HepG2 (cell line): ENCODE results near the gene ZNF563. TPM values are rescaled to one million over a fixed set of nuclear protein-coding genes. Genes with fewer than 3 reads are reported as not detected.

ENCODE experiments used
- ATAC-seq: fragments of 200-7000 bp; cut with Tn5 transposase; 3 replicates; pipeline ENCODE4 v1.9.1; 2020; ENCODE audit warnings: mild to moderate bottlenecking, moderate library complexity
- BruUV-seq: library from RNA; stranded (reverse); fragments of 400-500 nt; replicated peaks from 2 replicates; lab custom pipeline; 2021; lab: Mats Ljungman, UMichigan
- CTCF ChIA-PET: fragments of 300-600 bp; formaldehyde crosslinking; extraction: SDS; loops from one replicate; lab custom pipeline; 2021; ENCODE audit warnings: low total read pairs, inconsistent platforms, low intra/inter-chr PET ratio; lab: Yijun Ruan, JAX
- POLR2A ChIA-PET: fragments of 350-600 bp; sonication (Branson Sonifier 250); formaldehyde crosslinking; loops from one replicate; lab custom pipeline; 2020; ENCODE audit warnings: antibody characterized with exemption, inconsistent platforms; lab: Yijun Ruan, JAX
- DNase-seq: peaks from one replicate; pipeline ENCODE4 v3.0.0-alpha.2; 2015; ENCODE audit warnings: low spot score
- FAIRE-seq: peaks from 3 replicates; lab custom pipeline; 2011; peaks lifted over from hg19 to GRCh38; lab: Jason Lieb, UNC
- H2AFZ ChIP-seq: one replicate; pipeline ENCODE4 v1.6.1; 2011; ENCODE audit warnings: low read length, inconsistent platforms
- H3K27ac ChIP-seq: fragments of 300-600 bp; 3 replicates; pipeline ENCODE4 v1.8.0; 2011; ENCODE audit warnings: mixed run types, mild to moderate bottlenecking, mixed read lengths, low read length, inconsistent platforms; ENCODE audit not compliant: insufficient read depth; ENCODE audit errors: extremely low read length
- H3K27me3 ChIP-seq, 2 experiments: fragments of 200-600 bp in 1 of 2; 2 replicates in 1 of 2; 3 replicates in 1 of 2; pipeline versions ENCODE4 v1.6.0 to v1.8.0; 2011; ENCODE audit warnings: low read length in 2 of 2, mild to moderate bottlenecking in 2 of 2, moderate library complexity in 2 of 2, inconsistent platforms in 1 of 2; ENCODE audit not compliant: insufficient read depth in 2 of 2, control insufficient read depth in 1 of 2
- H3K36me3 ChIP-seq, 2 experiments: fragments of 200-600 bp in 1 of 2; replicated peaks in 1 of 2; 2 replicates in 1 of 2; 3 replicates in 1 of 2; pipeline versions ENCODE4 v1.5.1 to v1.8.0; 2011; ENCODE audit warnings: low read length in 2 of 2, inconsistent platforms in 1 of 2; ENCODE audit not compliant: insufficient read depth in 2 of 2, control insufficient read depth in 1 of 2
- H3K4me1 ChIP-seq: 2 replicates; pipeline ENCODE4 v1.5.1; 2012; ENCODE audit warnings: low read length, inconsistent platforms; ENCODE audit not compliant: insufficient read depth
- H3K4me2 ChIP-seq: 2 replicates; pipeline ENCODE4 v1.6.0; 2011; ENCODE audit warnings: low read depth, low read length, inconsistent platforms
- H3K4me3 ChIP-seq, 3 experiments: fragments of 200-600 bp in 1 of 3; sonication (generic), shearing (Covaris generic) in 1 of 3; replicated peaks in 1 of 3; 2 replicates each; pipeline ENCODE4 v1.5.1; 2011 to 2016; ENCODE audit warnings: low read length in 3 of 3, inconsistent platforms in 2 of 3, low read depth in 2 of 3, mild to moderate bottlenecking in 2 of 3, control low read depth in 1 of 3, mixed read lengths in 1 of 3; ENCODE audit not compliant: insufficient read depth in 1 of 3
- H3K79me2 ChIP-seq: one replicate; pipeline ENCODE4 v1.6.1; 2011; ENCODE audit warnings: low read length, inconsistent platforms; ENCODE audit not compliant: insufficient read depth
- H3K9ac ChIP-seq: 2 replicates; pipeline ENCODE4 v1.6.0; 2011; ENCODE audit warnings: mild to moderate bottlenecking, low read depth, low read length, inconsistent platforms; ENCODE audit not compliant: insufficient read depth
- H3K9me3 ChIP-seq: 2 replicates; pipeline ENCODE4 v1.5.1; 2012; ENCODE audit warnings: mild to moderate bottlenecking, low read length
- H4K20me1 ChIP-seq: 2 replicates; pipeline ENCODE4 v1.6.0; 2011; ENCODE audit warnings: inconsistent platforms, mild to moderate bottlenecking, low read length, moderate library complexity; ENCODE audit not compliant: insufficient read depth
- AGO2 ChIP-seq: fragments of 200-400 bp; formaldehyde crosslinking; optimal IDR thresholded peaks from 2 replicates; pipeline ENCODE3; 2017; ENCODE audit warnings: mild to moderate bottlenecking, low read depth, low read length, moderate library complexity
- GATAD2A ChIP-seq: IDR thresholded peaks from 2 replicates; pipeline ENCODE4 v1.6.1; 2016
- HNRNPLL ChIP-seq: fragments of 200-400 bp; formaldehyde crosslinking; IDR thresholded peaks from 2 replicates; pipeline ENCODE4 v1.6.1; 2017; ENCODE audit warnings: mild to moderate bottlenecking, low read depth, low read length; ENCODE audit not compliant: poor library complexity, severe bottlenecking
- MED13 ChIP-seq: sonication (generic); formaldehyde crosslinking; IDR thresholded peaks from 2 replicates; pipeline ENCODE4 v1.5.0; 2020; ENCODE audit warnings: missing genetic modification reagents
- NFE2L1 ChIP-seq: sonication (generic); formaldehyde crosslinking; IDR thresholded peaks from 2 replicates; pipeline ENCODE4 v1.4.0; 2020; ENCODE audit warnings: missing genetic modification reagents, mild to moderate bottlenecking, borderline replicate concordance
- NR0B2 ChIP-seq: sonication (generic); formaldehyde crosslinking; IDR thresholded peaks from 2 replicates; pipeline ENCODE4 v1.4.0; 2020; ENCODE audit warnings: mild to moderate bottlenecking, missing genetic modification reagents
- NRL ChIP-seq: sonication (generic); formaldehyde crosslinking; IDR thresholded peaks from 2 replicates; pipeline ENCODE4 v1.5.0; 2020; ENCODE audit warnings: missing genetic modification reagents, mild to moderate bottlenecking, moderate library complexity, borderline replicate concordance
- THAP7 ChIP-seq: sonication (generic); formaldehyde crosslinking; IDR thresholded peaks from 2 replicates; pipeline ENCODE4 v1.8.1; 2023; ENCODE audit warnings: mild to moderate bottlenecking, missing genetic modification reagents
- ZNF431 ChIP-seq: sonication (generic); formaldehyde crosslinking; IDR thresholded peaks from 2 replicates; pipeline ENCODE4 v1.9.0; 2022; ENCODE audit warnings: missing genetic modification reagents, low read depth, mild to moderate bottlenecking, borderline replicate concordance
- ZNF513 ChIP-seq: sonication (generic); formaldehyde crosslinking; conservative IDR thresholded peaks from 2 replicates; pipeline ENCODE4 v1.5.0; 2020; ENCODE audit warnings: missing genetic modification reagents
- ZNF572 ChIP-seq: sonication (generic); formaldehyde crosslinking; IDR thresholded peaks from 2 replicates; pipeline ENCODE4 v1.5.1; 2020; ENCODE audit warnings: mild to moderate bottlenecking, missing genetic modification reagents
- ZNF598 ChIP-seq: sonication (generic); formaldehyde crosslinking; IDR thresholded peaks from 2 replicates; pipeline ENCODE4 v1.5.1; 2020; ENCODE audit warnings: mild to moderate bottlenecking, missing genetic modification reagents, borderline replicate concordance
- ZNF784 ChIP-seq: sonication (generic); formaldehyde crosslinking; IDR thresholded peaks from 2 replicates; pipeline ENCODE4 v1.5.1; 2020; ENCODE audit warnings: missing genetic modification reagents, mild to moderate bottlenecking, borderline replicate concordance
- ZNF790 ChIP-seq: sonication (generic); formaldehyde crosslinking; IDR thresholded peaks from 2 replicates; pipeline ENCODE4 v1.8.0; 2022; ENCODE audit warnings: missing genetic modification reagents, mild to moderate bottlenecking, borderline replicate concordance
- ZSCAN20 ChIP-seq: sonication (generic); formaldehyde crosslinking; IDR thresholded peaks from 2 replicates; pipeline ENCODE4 v1.4.0; 2020; ENCODE audit warnings: missing genetic modification reagents, mild to moderate bottlenecking, borderline replicate concordance
- WGBS: methylation state at CpG from one replicate; pipeline ENCODE4 v1.1.6; 2017; ENCODE audit warnings: low lambda C conversion rate; 5-methylcytosine and 5-hydroxymethylcytosine counted together
- in situ Hi-C: cut with HindIII; loops from 2 replicates; pipeline ENCODE4 v1.10.0; 2017; ENCODE audit warnings: low pct_unique_long_range_greater_than_20kb; ENCODE audit not compliant: extremely low pct_ligation_motif_present
- intact Hi-C: fragments of 100-400 bp; cut with micrococcal nuclease; formaldehyde crosslinking; loops from one replicate; pipeline ENCODE4 v1.10.0; 2022; ENCODE audit not compliant: unreplicated experiment
- polyA plus RNA-seq, 8 experiments: library from polyadenylated mRNA; depleted of rRNA in 3 of 8; stranded (reverse) in 7 of 8; unstranded in 1 of 8; fragments of >200 nt; fragmentation: Illumina TruSeq in 4 of 8; extraction: Trizol in 4 of 8; gene quantifications; 2 replicates each; pipeline versions ENCODE4 v1.2.1 to v1.2.3, GENCODE V29; 2011 to 2016; ENCODE audit warnings: low read depth in 4 of 8, missing spikeins in 1 of 8, mixed read lengths in 1 of 8; ENCODE audit not compliant: insufficient read depth in 1 of 8
- total RNA-seq, 5 experiments: library from RNA; depleted of rRNA; stranded (reverse); fragments of >200 nt; fragmentation: Illumina TruSeq; extraction: Trizol; gene quantifications; 2 replicates each; pipeline ENCODE4 v1.2.3, GENCODE V29; 2016; ENCODE audit warnings: low read depth in 1 of 5

ZNF563 gene
- total and polyA plus RNA-seq, 2 of the 13 experiments (the other 11 are each of a cell fraction or from before 2014, with no cell fraction given) = 7.5 to 19.5 TPM

- TF ChIP-seq AGO2 (peak; percentile 50), THAP7 (no peak)
Observed at GRCh38 chr19:12365236-12366162, 32.1 kb upstream of the ZNF563 start, which contains the start of gene ZNF442 (continued).

- FAIRE-seq (no peak), ATAC-seq (no peak), DNase-seq (no peak)
- Histone ChIP-seq H3K27ac (peak overlapping the region; percentile 81), H3K9me3 (no peaks in the 10 kb centered on the region), H3K9ac (peak overlapping the region; percentile 86), H2AFZ (no peak overlapping the region), H3K36me3 (no peaks in the 10 kb centered on the region), H3K4me3 (peak overlapping the region; percentile 75 to 90 (median 89)), H4K20me1 (no peaks in the 10 kb centered on the region), H3K27me3 (no peaks in the 10 kb centered on the region), H3K4me2 (peak overlapping the region; percentile 94), H3K79me2 (no peaks in the 10 kb centered on the region), H3K4me1 (peaks cover 25% of the 10 kb centered on the region)
- WGBS = 14% methylated on average over 17 of the region's 28 CpGs
- CTCF ChIA-PET = interaction anchor here (1.7 kb wide), 1 partner anchor 162 kb away, joined by 11 read pairs; no protein-coding TSS in a partner anchor
- BruUV-seq = TSS peak; percentile 71
- intact Hi-C loops = loop anchor here (1.0 to 5.0 kb wide), 4 partner anchors 34 to 162 kb away; no protein-coding TSS in a partner anchor
- POLR2A ChIA-PET = interaction anchor here (1.0 to 4.2 kb wide), 13 partner anchors 9 to 312 kb away, joined by 3 to 79 read pairs (median 8); partner anchors contain the start of genes ZNF136, ZNF44, ZNF443 and ZNF563
- in situ Hi-C loops = loop anchor here (10.0 kb wide), 1 partner anchor 70 kb away; the partner anchor contains the start of gene ZNF44
- TF ChIP-seq ZNF598 (CRISPR knock-in tag) = no peak
- TF ChIP-seq ZNF513 (CRISPR knock-in tag) = no peak
- no peak for TF ChIP-seq MED13 (CRISPR knock-in tag)
- no peak for TF ChIP-seq ZNF431 (CRISPR knock-in tag)
- TF ChIP-seq ZNF790 (CRISPR knock-in tag) = no peak
- TF ChIP-seq ZNF784 (CRISPR knock-in tag) = no peak
- peak; percentile 23 for TF ChIP-seq HNRNPLL
- TF ChIP-seq ZSCAN20 (CRISPR knock-in tag) = no peak
- 0 out of 2 replicates have a peak, but pooled peaks have one; percentile 71 for TF ChIP-seq ZNF572 (CRISPR knock-in tag)
- TF ChIP-seq GATAD2A (CRISPR knock-in tag) = 0 out of 2 replicates have a peak, but pooled peaks have one; percentile 19
- TF ChIP-seq NR0B2 = no peak
- no peak for TF ChIP-seq NFE2L1 (CRISPR knock-in tag)
- no peak for TF ChIP-seq NRL (CRISPR knock-in tag)
Observed at GRCh38 chr19:12364391-12365235, 31.2 kb upstream of the ZNF563 start.
